Sigmoid colon (tissue), 4 donors: ENCODE data around the gene OXCT1.

Source experiments
- CTCF ChIP-seq, 4 experiments: fragments of 450-650 bp in 3 of 4; fragments of 200-600 bp in 1 of 4; IDR thresholded peaks; one replicate each; pipeline ENCODE4 v1.5.1; 2016 to 2019; ENCODE audit warnings: antibody characterized with exemption in 4 of 4, mild to moderate bottlenecking in 3 of 4, moderate library complexity in 2 of 4
- POLR2A ChIP-seq, 2 donors: fragments of 450-650 bp; IDR thresholded peaks; one replicate each; pipeline ENCODE4 v1.6.1; 2016; ENCODE audit warnings: antibody characterized with exemption in 2 of 2, mild to moderate bottlenecking in 2 of 2, moderate library complexity in 2 of 2
- POLR2AphosphoS5 ChIP-seq, 4 donors: sonication (generic); formaldehyde crosslinking; IDR thresholded peaks; one replicate each; pipeline ENCODE4 v1.6.1; 2017; ENCODE audit warnings: antibody characterized with exemption in 4 of 4

- TF ChIP-seq CTCF (IDR thresholded peaks at IDR 0.05) (no peak), POLR2AphosphoS5 (IDR thresholded peaks at IDR 0.05) (no peak), POLR2A (IDR thresholded peaks at IDR 0.05) (no peak)
These were observed 26.0 kb upstream of the OXCT1 start for GRCh38 chr5:41896230-41896629.
